Measurements from ENCODE around the gene OR56B1.

GRCh38 chr11:5713695-5714094, 22.6 kb upstream of the OR56B1 start:
- no peak for TF ChIP-seq POLR2AphosphoS5 (IDR thresholded peaks at IDR 0.05; ENCODE audit: low read depth, low read length)
- TF ChIP-seq SPI1 (IDR thresholded peaks at IDR 0.05; ENCODE audit: low read depth, low read length), result no peak
- no peak for TF ChIP-seq TAF1 (IDR thresholded peaks at IDR 0.05; ENCODE audit: low read depth, low read length)
- TF ChIP-seq PAX5 (IDR thresholded peaks at IDR 0.05; ENCODE audit: insufficient read depth, low read length, severe bottlenecking), result no peak
- TF ChIP-seq POU2F2 (IDR thresholded peaks at IDR 0.05; ENCODE audit: low read depth, low read length), result no peak
